ENCODE data around the gene FRG1.
"Not testable (repeated sequence)": the region's sequence is repeated elsewhere in the genome, so short reads cannot be mapped to it uniquely, and the experiment has no call there.

- not testable (repeated sequence) for TF ChIP-seq CTCF, POLR2A (IDR thresholded peaks at IDR 0.05)
These were observed 13.9 kb upstream of the FRG1 start for GRCh38 chr4:189926742-189927141.

All from Peyer's patch (tissue), 4 donors.